ENCODE data around the gene UNC79.

Gene UNC79

GRCh38 chr14:93708800-93709199 is 278.1 kb downstream of the UNC79 start:
- TF ChIP-seq CTCF (conservative IDR thresholded peaks at IDR 0.05; ENCODE audit: low read depth, low read length): no peak
- no peak for DNase-seq (ENCODE audit: low read depth)
- no peak overlapping the region for H3K4me3 ChIP-seq (ENCODE audit: low read depth, low read length)

- TF ChIP-seq CTCF (conservative IDR thresholded peaks at IDR 0.05; ENCODE audit: low read depth, low read length): no peak
- DNase-seq (ENCODE audit: low read depth): no peak
- H3K4me3 ChIP-seq (ENCODE audit: low read depth, low read length): no peak overlapping the region
These were observed 278.5 kb downstream of the UNC79 start for GRCh38 chr14:93709249-93709648.

- H3K4me3 ChIP-seq (ENCODE audit: low read depth, low read length): no peak overlapping the region
- TF ChIP-seq CTCF (conservative IDR thresholded peaks at IDR 0.05; ENCODE audit: low read depth, low read length): no peak
- no peak for DNase-seq (ENCODE audit: low read depth)
These were observed 281.5 kb downstream of the UNC79 start for GRCh38 chr14:93712079-93712837.

GRCh38 chr14:93712838-93713724 is 282.3 kb downstream of the UNC79 start:
- no peak for TF ChIP-seq CTCF (conservative IDR thresholded peaks at IDR 0.05; ENCODE audit: low read depth, low read length)
- DNase-seq (ENCODE audit: low read depth): no peak

GRCh38 chr14:93713726-93714405 is 283.1 kb downstream of the UNC79 start:
- H3K4me3 ChIP-seq (ENCODE audit: low read depth, low read length): no peak overlapping the region
- TF ChIP-seq CTCF (conservative IDR thresholded peaks at IDR 0.05; ENCODE audit: low read depth, low read length): no peak
- no peak for DNase-seq (ENCODE audit: low read depth)

More at GRCh38 chr14:93712838-93713724, 282.3 kb downstream of the UNC79 start:
- H3K4me3 ChIP-seq (ENCODE audit: low read depth, low read length): no peak overlapping the region

- H3K4me3 ChIP-seq (ENCODE audit: low read depth, low read length): no peak overlapping the region
- no peak for DNase-seq (ENCODE audit: low read depth)
- no peak for TF ChIP-seq CTCF (conservative IDR thresholded peaks at IDR 0.05; ENCODE audit: low read depth, low read length)
These were observed 283.9 kb downstream of the UNC79 start for GRCh38 chr14:93714605-93715004.
